Subcutaneous adipose tissue (tissue), 4 donors: ENCODE results near the gene ATP11C. TPM values are rescaled to one million over a fixed set of nuclear protein-coding genes. Genes with fewer than 3 reads are reported as not detected.

Experiments
- total RNA-seq, 4 donors: library from RNA; depleted of rRNA; stranded (reverse); fragments of >200 nt; gene quantifications; one replicate each; pipeline ENCODE4 v1.1.0, GENCODE V29; 2016
- TF ChIP-seq, protein P1 (sequence below): fragments of 450-650 bp; IDR thresholded peaks from one replicate; pipeline ENCODE4 v1.5.1; 2016; ENCODE audit warnings: low read depth, mild to moderate bottlenecking, control low read depth, antibody characterized with exemption, moderate library complexity

The ATP11C gene
- total RNA-seq, 4 donors from 2014 or later = 35.8 to 52.6 (median 38.6) TPM

DNA sequence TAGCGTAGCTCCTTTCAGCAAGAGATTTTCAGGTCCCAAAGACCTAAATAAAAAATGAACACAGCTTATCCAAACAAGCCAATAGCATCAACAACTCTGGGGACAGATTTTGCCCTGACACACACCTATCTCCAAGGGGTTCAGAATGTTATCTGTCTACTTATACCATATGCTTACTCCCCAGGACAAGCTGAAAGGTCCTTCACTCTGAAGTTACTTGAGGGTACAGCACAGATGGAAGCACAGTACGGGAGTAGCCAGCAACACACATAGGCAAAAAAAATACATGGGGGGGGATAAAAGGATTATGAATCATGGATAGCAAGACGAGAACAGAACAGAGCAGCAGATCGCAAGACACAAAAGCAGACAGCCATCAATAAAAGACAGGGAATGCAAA, 134.2 kb downstream of the ATP11C start:
- TF ChIP-seq, protein P1, sequence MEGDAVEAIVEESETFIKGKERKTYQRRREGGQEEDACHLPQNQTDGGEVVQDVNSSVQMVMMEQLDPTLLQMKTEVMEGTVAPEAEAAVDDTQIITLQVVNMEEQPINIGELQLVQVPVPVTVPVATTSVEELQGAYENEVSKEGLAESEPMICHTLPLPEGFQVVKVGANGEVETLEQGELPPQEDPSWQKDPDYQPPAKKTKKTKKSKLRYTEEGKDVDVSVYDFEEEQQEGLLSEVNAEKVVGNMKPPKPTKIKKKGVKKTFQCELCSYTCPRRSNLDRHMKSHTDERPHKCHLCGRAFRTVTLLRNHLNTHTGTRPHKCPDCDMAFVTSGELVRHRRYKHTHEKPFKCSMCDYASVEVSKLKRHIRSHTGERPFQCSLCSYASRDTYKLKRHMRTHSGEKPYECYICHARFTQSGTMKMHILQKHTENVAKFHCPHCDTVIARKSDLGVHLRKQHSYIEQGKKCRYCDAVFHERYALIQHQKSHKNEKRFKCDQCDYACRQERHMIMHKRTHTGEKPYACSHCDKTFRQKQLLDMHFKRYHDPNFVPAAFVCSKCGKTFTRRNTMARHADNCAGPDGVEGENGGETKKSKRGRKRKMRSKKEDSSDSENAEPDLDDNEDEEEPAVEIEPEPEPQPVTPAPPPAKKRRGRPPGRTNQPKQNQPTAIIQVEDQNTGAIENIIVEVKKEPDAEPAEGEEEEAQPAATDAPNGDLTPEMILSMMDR = no peak

DNA sequence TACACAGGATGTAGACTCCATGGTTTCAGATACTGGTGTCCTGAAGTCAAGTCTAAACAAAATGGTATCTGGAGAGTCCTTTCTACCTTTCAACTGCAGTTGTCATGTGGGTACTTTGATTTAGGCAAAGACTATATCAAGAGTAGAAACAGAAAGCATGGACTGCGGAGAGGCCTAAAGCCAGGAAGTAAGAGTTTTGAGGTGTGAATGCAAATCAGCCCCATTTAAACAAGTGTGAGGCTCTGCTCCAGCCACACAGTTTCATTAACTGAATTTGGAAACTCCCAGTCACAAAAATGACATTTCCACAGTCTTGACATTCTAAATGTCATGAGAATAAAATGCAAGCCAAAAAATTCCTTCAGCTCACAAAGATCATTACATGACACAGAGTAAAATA, 137.7 kb downstream of the ATP11C start:
- TF ChIP-seq, protein P1 = no peak

DNA sequence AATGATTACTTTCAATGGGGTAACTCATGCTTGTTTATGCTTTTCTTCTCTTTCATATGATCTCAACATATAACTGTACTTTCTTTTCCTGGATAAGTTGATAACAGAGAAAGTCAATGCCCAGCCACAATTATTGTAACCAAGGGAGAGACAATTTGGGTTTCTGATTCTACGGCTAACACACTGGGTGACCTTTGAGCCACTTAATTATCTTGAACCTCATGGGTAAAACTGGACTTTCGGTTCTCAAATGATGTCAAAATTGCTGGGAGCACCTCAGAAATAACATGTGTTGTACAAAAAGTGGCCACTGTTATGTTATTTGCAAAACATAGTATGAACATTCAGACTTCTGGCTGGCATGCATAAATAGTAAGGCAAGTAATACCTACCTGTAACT, 145.3 kb downstream of the ATP11C start:
- TF ChIP-seq, protein P1 = no peak

GRCh38 chrX:139784807-139785206, 148.0 kb downstream of the ATP11C start:
- TF ChIP-seq, protein P1 = no peak

DNA sequence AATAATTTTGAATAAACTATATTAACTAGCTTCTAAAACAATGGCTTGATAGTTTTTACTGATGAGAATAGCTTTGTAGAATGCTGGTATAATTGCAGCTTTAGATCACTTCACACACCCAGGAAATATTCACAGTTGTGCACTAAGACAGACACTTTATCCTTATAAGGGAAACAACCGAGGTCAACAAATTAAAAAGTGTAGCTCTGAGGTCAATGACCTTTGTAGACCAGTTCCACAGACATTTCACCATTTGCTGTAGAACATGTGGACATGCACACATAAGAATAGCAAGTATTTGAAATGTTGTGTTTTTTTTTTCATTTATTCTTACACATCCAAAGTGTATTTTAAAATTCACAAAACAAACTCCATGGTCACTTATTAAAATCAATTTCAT, 148.9 kb downstream of the ATP11C start:
- TF ChIP-seq, protein P1 = no peak

DNA sequence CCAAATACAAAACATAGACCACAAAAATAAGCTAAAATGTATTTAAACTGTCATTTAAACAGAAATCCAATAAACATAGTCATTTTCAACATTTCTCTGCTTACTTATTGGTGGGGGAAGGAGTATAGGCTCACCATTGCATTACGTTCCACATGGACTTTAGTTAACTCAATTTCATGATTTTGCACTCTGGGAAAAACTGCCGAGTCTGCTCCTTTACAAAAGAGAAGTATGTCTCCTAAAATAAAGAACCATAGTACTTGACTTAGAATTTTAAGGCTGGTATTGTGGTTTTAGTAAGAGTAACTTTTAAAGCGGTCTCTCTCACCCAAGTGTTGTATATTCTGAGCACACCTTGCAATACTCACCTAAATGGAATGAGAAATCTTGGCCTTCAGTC, 149.8 kb downstream of the ATP11C start:
- TF ChIP-seq, protein P1 = no peak

- TF ChIP-seq, protein P1 = no peak
Measured at GRCh38 chrX:139776599-139776998, 156.3 kb downstream of the ATP11C start.
